HCT116 (cell line): ENCODE data around the gene SPINK5. TPM values are rescaled to one million over a fixed set of nuclear protein-coding genes. Genes with fewer than 3 reads are reported as not detected.

ENCODE experiments used
- ATAC-seq: fragments of 200-7000 bp; cut with Tn5 transposase; 2 replicates; pipeline ENCODE4 v1.9.1; 2020; ENCODE audit warnings: mild to moderate bottlenecking, moderate library complexity
- BruUV-seq: library from RNA; stranded (reverse); fragments of 400-500 nt; replicated peaks from 2 replicates; lab custom pipeline; 2021; lab: Mats Ljungman, UMichigan
- CTCF ChIA-PET: fragments of 300-600 bp; sonication (Branson Sonifier 250); formaldehyde crosslinking; loops from one replicate; lab custom pipeline; 2021; ENCODE audit warnings: antibody characterized with exemption; lab: Charles Lee
- POLR2A ChIA-PET: fragments of 300-600, 350-600 bp; sonication (Branson Sonifier 250); formaldehyde crosslinking; loops from one replicate; lab custom pipeline; 2021; ENCODE audit warnings: antibody characterized with exemption; lab: Charles Lee
- RAD21 ChIA-PET, 2 experiments: fragments of 300-600 bp; sonication (Branson Sonifier 250); formaldehyde crosslinking; loops; one replicate each; lab custom pipeline; 2023; ENCODE audit warnings: low total read pairs in 2 of 2; ENCODE audit not compliant: uncharacterized antibody in 2 of 2, unreplicated experiment in 2 of 2, low non-redundant PET in 1 of 2; lab: Charles Lee
- DNase-seq: peaks from one replicate; pipeline ENCODE4 v3.0.0-alpha.2; 2010; ENCODE audit warnings: low read depth, low spot score
- H2AFZ ChIP-seq: fragments of 200-600 bp; shearing (Covaris generic), sonication (generic); 2 replicates; pipeline ENCODE4 v1.6.1; 2017; ENCODE audit warnings: low read depth, mixed run types, mixed read lengths, antibody characterized with exemption, low read length; ENCODE audit not compliant: poor library complexity, severe bottlenecking
- H3K27ac ChIP-seq: 2 replicates; pipeline ENCODE4 v1.5.1; 2012; ENCODE audit warnings: low read depth, low read length
- H3K27me3 ChIP-seq: fragments of 200-600 bp; sonication (generic); 2 replicates; pipeline ENCODE4 v1.6.1; 2016; ENCODE audit warnings: mixed run types, low read length, mixed read lengths; ENCODE audit not compliant: insufficient read depth
- H3K36me3 ChIP-seq, 2 experiments: fragments of 200-500 bp in 1 of 2; fragments of 200-600 bp in 1 of 2; sonication (Bioruptor generic) in 1 of 2; sonication (generic) in 1 of 2; 2 replicates each; pipeline versions ENCODE4 v1.5.1 to v1.6.1; 2014 to 2016; ENCODE audit warnings: low read length in 2 of 2, inconsistent platforms in 1 of 2, mixed read lengths in 1 of 2, mixed run types in 1 of 2; ENCODE audit not compliant: insufficient read depth in 2 of 2, control insufficient read depth in 1 of 2
- H3K4me1 ChIP-seq, 2 experiments: fragments of 200-600 bp in 1 of 2; sonication (generic) in 1 of 2; 2 replicates each; pipeline versions ENCODE4 v1.5.1 to v1.6.1; 2012 to 2017; ENCODE audit warnings: low read length in 2 of 2, inconsistent platforms in 1 of 2, mild to moderate bottlenecking in 1 of 2, mixed read lengths in 1 of 2, mixed run types in 1 of 2, moderate library complexity in 1 of 2; ENCODE audit not compliant: insufficient read depth in 2 of 2, control insufficient read depth in 1 of 2
- H3K4me2 ChIP-seq: fragments of 200-600 bp; sonication (generic); 2 replicates; pipeline ENCODE4 v1.6.1; 2017; ENCODE audit warnings: mixed run types, low read length, mixed read lengths
- H3K4me3 ChIP-seq, 2 experiments: fragments of 200-600 bp in 1 of 2; sonication (generic) in 1 of 2; replicated peaks in 1 of 2; 2 replicates each; pipeline ENCODE4 v1.5.1; 2011 to 2016; ENCODE audit warnings: low read length in 2 of 2, control low read depth in 1 of 2, low read depth in 1 of 2, mild to moderate bottlenecking in 1 of 2, mixed read lengths in 1 of 2, mixed run types in 1 of 2
- H3K79me2 ChIP-seq: fragments of 200-600 bp; sonication (generic); 2 replicates; pipeline ENCODE4 v1.6.1; 2017; ENCODE audit warnings: mild to moderate bottlenecking, mixed run types, low read length, moderate library complexity, mixed read lengths; ENCODE audit not compliant: insufficient read depth
- H3K9ac ChIP-seq: fragments of 200-600 bp; sonication (generic); 2 replicates; pipeline ENCODE4 v1.6.1; 2016; ENCODE audit warnings: low read length, mixed read lengths
- H3K9me2 ChIP-seq: fragments of 200-600 bp; sonication (generic), shearing (Covaris generic); 2 replicates; pipeline ENCODE4 v1.6.1; 2017; ENCODE audit warnings: mixed run types, mild to moderate bottlenecking, moderate library complexity; ENCODE audit not compliant: insufficient read depth
- H3K9me3 ChIP-seq, 2 experiments: fragments of 200-500 bp in 1 of 2; fragments of 200-600 bp in 1 of 2; sonication (Bioruptor generic) in 1 of 2; sonication (generic) in 1 of 2; 2 replicates each; pipeline ENCODE4 v1.6.1; 2014 to 2017; ENCODE audit warnings: low read length in 2 of 2, mixed read lengths in 2 of 2, inconsistent platforms in 1 of 2, low read depth in 1 of 2, mild to moderate bottlenecking in 1 of 2, mixed run types in 1 of 2, moderate library complexity in 1 of 2; ENCODE audit not compliant: control insufficient read depth in 1 of 2, insufficient read depth in 1 of 2
- H4K20me1 ChIP-seq: fragments of 200-600 bp; sonication (generic), shearing (Covaris generic); 2 replicates; pipeline ENCODE4 v1.6.1; 2017; ENCODE audit warnings: mixed run types, mild to moderate bottlenecking, moderate library complexity; ENCODE audit not compliant: insufficient read depth
- CBX3 ChIP-seq: IDR thresholded peaks from 2 replicates; pipeline ENCODE4 v1.6.1; 2012; ENCODE audit warnings: low read depth
- ELF1 ChIP-seq: IDR thresholded peaks from 2 replicates; pipeline ENCODE4 v1.6.1; 2012; ENCODE audit warnings: low read depth, borderline replicate concordance
- EZH2 ChIP-seq: fragments of 200-600 bp; sonication (generic); IDR thresholded peaks from 2 replicates; pipeline ENCODE4 v1.6.1; 2017; ENCODE audit warnings: antibody characterized with exemption, mixed run types
- POLR2AphosphoS5 ChIP-seq: IDR thresholded peaks from 2 replicates; pipeline ENCODE4 v1.6.1; 2011; ENCODE audit warnings: mild to moderate bottlenecking, low read depth, low read length, moderate library complexity
- RAD21 ChIP-seq: IDR thresholded peaks from 2 replicates; pipeline ENCODE4 v1.6.1; 2012; ENCODE audit warnings: low read depth, mild to moderate bottlenecking
- SIN3A ChIP-seq: IDR thresholded peaks from 2 replicates; pipeline ENCODE4 v1.6.1; 2012; ENCODE audit warnings: low read depth
- SP1 ChIP-seq: IDR thresholded peaks from 2 replicates; pipeline ENCODE4 v1.6.1; 2012; ENCODE audit warnings: low read depth
- SRF ChIP-seq: IDR thresholded peaks from 2 replicates; pipeline ENCODE4 v1.6.1; 2012; ENCODE audit warnings: low read depth
- intact Hi-C: fragments of 100-400 bp; cut with micrococcal nuclease; formaldehyde crosslinking; loops from 2 replicates; pipeline ENCODE4 v1.10.0; 2022
- total RNA-seq: library from RNA; stranded (reverse); gene quantifications from one replicate; pipeline ENCODE4 v1.2.1, GENCODE V29; 2021; ENCODE audit not compliant: unreplicated experiment
- TF ChIP-seq, protein P1 (sequence below): IDR thresholded peaks from 2 replicates; pipeline ENCODE4 v1.6.1; 2012; ENCODE audit warnings: low read depth
- TF ChIP-seq, protein P2 (sequence below): IDR thresholded peaks from 2 replicates; pipeline ENCODE4 v1.6.1; 2012
- TF ChIP-seq, protein P3 (sequence below), 3 experiments: fragments of 200-600 bp in 1 of 3; sonication (generic) in 1 of 3; IDR thresholded peaks in 2 of 3; conservative IDR thresholded peaks in 1 of 3; 2 replicates each; pipeline ENCODE4 v1.5.1; 2012 to 2017; ENCODE audit warnings: low read depth in 2 of 3, low read length in 2 of 3, antibody characterized with exemption in 1 of 3, borderline replicate concordance in 1 of 3, control low read depth in 1 of 3, mild to moderate bottlenecking in 1 of 3, mixed read lengths in 1 of 3, mixed run types in 1 of 3, moderate library complexity in 1 of 3; ENCODE audit not compliant: insufficient read depth in 1 of 3

SPINK5 gene
- total RNA-seq, 1 experiment from 2014 or later: not detected

DNA sequence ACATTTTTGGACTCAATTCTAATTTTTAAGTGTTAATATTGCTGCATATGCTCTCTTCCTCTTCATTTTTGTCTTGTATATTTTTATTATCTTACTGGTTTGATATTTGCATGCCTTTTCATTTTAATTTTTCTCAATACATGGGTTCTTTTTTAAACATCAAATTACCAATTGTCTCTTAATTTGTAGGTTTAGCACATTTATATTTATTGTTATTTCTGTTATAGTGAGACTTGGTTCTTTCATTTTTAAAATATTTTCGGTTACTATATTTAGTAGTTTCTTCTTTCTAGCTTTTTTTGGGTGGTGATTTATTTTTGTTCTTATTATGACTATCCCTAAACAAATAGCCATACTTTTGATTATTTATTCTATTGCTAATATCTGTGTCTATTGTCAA lies 19.4 kb downstream of the SPINK5 start:
- no peak for DNase-seq

More for the DNA sequence above, 19.4 kb downstream of the SPINK5 start:
- Histone ChIP-seq H3K27me3 (no peaks in the 10 kb centered on the region), H3K9me3 (no peaks in the 10 kb centered on the region), H3K9ac (no peak overlapping the region), H3K4me1 (no peaks in the 10 kb centered on the region), H2AFZ (no peak overlapping the region), H3K79me2 (no peaks in the 10 kb centered on the region), H3K4me2 (no peak overlapping the region), H4K20me1 (no peaks in the 10 kb centered on the region), H3K27ac (no peak overlapping the region), H3K36me3 (no peaks in the 10 kb centered on the region), H3K4me3 (no peak overlapping the region), H3K9me2 (no peaks in the 10 kb centered on the region)
- intact Hi-C loops: no loop called here
- TF ChIP-seq, protein P1, sequence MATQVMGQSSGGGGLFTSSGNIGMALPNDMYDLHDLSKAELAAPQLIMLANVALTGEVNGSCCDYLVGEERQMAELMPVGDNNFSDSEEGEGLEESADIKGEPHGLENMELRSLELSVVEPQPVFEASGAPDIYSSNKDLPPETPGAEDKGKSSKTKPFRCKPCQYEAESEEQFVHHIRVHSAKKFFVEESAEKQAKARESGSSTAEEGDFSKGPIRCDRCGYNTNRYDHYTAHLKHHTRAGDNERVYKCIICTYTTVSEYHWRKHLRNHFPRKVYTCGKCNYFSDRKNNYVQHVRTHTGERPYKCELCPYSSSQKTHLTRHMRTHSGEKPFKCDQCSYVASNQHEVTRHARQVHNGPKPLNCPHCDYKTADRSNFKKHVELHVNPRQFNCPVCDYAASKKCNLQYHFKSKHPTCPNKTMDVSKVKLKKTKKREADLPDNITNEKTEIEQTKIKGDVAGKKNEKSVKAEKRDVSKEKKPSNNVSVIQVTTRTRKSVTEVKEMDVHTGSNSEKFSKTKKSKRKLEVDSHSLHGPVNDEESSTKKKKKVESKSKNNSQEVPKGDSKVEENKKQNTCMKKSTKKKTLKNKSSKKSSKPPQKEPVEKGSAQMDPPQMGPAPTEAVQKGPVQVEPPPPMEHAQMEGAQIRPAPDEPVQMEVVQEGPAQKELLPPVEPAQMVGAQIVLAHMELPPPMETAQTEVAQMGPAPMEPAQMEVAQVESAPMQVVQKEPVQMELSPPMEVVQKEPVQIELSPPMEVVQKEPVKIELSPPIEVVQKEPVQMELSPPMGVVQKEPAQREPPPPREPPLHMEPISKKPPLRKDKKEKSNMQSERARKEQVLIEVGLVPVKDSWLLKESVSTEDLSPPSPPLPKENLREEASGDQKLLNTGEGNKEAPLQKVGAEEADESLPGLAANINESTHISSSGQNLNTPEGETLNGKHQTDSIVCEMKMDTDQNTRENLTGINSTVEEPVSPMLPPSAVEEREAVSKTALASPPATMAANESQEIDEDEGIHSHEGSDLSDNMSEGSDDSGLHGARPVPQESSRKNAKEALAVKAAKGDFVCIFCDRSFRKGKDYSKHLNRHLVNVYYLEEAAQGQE: no peak
- no peak for TF ChIP-seq EZH2
- no peak for TF ChIP-seq SRF
- TF ChIP-seq RAD21: no peak
- no peak for TF ChIP-seq SIN3A
- TF ChIP-seq POLR2AphosphoS5: no peak
- no peak for TF ChIP-seq ELF1
- TF ChIP-seq, protein P2, sequence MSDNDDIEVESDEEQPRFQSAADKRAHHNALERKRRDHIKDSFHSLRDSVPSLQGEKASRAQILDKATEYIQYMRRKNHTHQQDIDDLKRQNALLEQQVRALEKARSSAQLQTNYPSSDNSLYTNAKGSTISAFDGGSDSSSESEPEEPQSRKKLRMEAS: no peak
- TF ChIP-seq SP1: no peak
- no peak for TF ChIP-seq CBX3
- TF ChIP-seq, protein P3, sequence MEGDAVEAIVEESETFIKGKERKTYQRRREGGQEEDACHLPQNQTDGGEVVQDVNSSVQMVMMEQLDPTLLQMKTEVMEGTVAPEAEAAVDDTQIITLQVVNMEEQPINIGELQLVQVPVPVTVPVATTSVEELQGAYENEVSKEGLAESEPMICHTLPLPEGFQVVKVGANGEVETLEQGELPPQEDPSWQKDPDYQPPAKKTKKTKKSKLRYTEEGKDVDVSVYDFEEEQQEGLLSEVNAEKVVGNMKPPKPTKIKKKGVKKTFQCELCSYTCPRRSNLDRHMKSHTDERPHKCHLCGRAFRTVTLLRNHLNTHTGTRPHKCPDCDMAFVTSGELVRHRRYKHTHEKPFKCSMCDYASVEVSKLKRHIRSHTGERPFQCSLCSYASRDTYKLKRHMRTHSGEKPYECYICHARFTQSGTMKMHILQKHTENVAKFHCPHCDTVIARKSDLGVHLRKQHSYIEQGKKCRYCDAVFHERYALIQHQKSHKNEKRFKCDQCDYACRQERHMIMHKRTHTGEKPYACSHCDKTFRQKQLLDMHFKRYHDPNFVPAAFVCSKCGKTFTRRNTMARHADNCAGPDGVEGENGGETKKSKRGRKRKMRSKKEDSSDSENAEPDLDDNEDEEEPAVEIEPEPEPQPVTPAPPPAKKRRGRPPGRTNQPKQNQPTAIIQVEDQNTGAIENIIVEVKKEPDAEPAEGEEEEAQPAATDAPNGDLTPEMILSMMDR (IDR thresholded peaks at IDR 0.05 in 2 of 3, conservative IDR thresholded peaks at IDR 0.05 in 1 of 3; ENCODE audit: borderline replicate concordance in 1 of 3, insufficient read depth in 1 of 3, low read depth in 2 of 3, low read length in 2 of 3): no peak
- no TSS peak for BruUV-seq
- no peak for ATAC-seq
- ChIA-PET POLR2A (no interaction called here), CTCF (no interaction called here), RAD21 (no interaction called here)
